GM19438 (cell line): ENCODE results near the gene PGA4.
"Not testable (repeated sequence)": the region's sequence is repeated elsewhere in the genome, so short reads cannot be mapped to it uniquely, and the experiment has no call there.

Experiments used
- ATAC-seq: cut with Tn5 transposase; IDR thresholded peaks from one replicate; pipeline ENCODE4 v1.9.1; 2021; ENCODE audit warnings: low read depth; ENCODE audit not compliant: unreplicated experiment

PGA4 gene

DNA sequence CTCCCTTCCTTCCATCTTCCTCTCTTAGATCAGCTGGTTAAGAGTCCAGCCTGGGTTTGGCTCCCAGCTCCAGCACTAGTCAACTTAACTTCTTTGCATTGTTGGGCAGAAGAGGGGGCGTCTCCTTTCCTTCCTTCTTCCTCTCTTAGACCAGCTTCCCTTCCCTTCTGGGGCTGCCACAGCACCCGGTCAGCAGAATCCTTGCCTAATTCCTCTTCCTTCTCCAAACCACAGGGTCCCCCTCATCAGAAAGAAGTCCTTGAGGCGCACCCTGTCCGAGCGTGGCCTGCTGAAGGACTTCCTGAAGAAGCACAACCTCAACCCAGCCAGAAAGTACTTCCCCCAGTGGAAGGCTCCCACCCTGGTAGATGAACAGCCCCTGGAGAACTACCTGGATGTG, 18.3 kb upstream of the PGA4 start:
- not testable (repeated sequence) for ATAC-seq

- ATAC-seq = not testable (repeated sequence)
Measured at GRCh38 chr11:61204502-61205059, 17.6 kb upstream of the PGA4 start.

DNA sequence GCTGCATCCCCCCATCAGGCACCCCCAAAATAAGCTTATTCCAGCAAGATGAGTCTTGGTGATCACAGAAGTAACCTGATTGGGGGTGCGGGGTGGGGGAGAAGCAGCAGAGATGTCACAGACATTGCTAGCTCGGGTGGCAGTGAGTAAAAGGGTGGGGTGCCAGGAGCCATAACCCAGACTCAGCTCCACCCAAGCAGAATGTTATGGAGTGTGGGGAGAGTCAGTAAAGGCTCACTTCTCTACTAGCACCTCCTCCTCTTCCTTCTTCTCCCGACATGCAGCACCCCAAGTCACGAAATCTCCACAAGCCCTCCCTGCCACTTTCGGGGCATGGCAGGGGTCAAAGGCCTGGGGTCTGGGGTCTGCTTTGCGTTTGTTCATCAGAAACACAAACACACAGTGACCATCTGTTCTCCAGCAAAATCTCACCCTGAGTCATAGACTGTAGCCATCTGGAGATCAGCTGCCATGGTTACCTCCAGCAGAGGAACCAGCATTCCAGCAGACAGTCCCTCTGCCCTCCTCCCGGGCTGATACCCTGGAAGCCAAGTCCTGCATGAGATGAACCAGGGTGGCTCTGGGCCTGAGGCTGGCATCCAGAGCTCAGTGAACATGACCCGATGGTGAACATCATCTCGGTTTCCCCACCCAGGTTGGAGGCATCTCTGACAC, 14.4 kb upstream of the PGA4 start:
- not testable (repeated sequence) for ATAC-seq

- not testable (repeated sequence) for ATAC-seq
Measured at GRCh38 chr11:61210629-61211028, 11.5 kb upstream of the PGA4 start.

- ATAC-seq = not testable (repeated sequence)
Measured at GRCh38 chr11:61211327-61211952, 10.7 kb upstream of the PGA4 start.

DNA sequence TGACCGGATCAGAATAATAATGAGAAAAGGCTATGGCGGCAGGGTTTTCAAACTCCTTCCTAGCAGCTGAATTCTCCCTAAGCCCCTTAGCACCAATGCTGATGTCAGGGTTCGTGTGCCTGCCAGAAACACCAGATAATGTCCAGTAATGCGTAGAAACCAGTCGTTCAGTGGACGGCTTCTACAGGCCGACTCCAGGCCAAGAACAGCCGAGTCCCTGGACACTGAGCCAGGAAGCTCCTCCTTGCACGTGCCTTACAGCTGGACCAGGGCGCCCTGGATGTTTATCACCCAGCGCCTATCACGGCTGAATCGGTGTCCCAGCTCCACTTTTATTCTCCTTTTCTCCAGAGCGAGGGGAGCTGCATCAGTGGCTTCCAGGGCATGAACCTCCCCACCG, 9.9 kb upstream of the PGA4 start:
- not testable (repeated sequence) for ATAC-seq

DNA sequence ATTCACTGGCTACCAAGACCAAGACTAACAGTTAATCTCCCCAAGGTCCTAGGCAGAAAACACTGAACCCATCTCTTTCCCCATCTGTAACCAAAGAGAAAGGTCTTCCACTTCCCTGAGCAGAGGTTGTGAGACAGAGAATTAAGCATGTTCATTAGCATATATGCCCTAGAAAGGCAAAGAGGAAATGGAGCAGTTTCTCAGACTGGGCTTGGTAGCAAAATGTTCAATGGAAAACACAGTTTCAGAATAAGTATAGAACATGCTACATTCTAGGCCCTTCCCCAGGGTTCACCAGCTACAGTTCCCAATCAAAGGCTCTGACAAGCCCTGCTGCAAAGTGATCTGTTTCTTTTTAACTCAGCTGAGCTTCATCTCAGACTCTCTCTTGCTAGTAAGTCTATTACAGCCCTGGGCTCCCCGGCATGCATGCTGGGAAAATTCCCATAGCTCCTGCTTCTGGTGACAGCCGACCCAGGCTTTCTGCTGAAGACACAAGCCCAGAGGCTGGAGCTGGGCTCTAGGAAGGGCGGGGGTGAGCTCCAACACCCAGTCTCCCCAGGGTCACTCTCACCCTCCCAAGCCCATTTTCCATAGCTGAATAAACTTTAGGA, 8.3 kb upstream of the PGA4 start:
- not testable (repeated sequence) for ATAC-seq

DNA sequence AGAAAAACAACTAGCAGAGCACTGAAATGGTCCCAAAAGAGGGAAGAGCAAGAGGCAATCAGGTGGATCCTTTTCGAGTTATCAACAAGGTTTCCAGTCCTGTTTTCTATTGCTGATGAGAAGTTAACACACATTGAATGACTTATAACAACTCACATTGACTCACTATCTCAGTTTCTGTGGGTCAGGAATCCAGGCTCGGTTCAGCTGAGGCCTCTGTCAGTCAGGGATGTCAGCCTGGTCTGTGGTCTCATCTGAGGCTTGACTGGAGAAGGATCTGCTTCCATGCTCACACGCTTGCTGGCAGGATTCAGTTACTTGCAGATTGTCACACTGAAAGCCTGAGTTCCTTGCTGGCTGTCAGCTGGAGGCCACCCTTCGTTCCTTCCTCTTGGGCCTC, 3.8 kb upstream of the PGA4 start:
- ATAC-seq = not testable (repeated sequence)

DNA sequence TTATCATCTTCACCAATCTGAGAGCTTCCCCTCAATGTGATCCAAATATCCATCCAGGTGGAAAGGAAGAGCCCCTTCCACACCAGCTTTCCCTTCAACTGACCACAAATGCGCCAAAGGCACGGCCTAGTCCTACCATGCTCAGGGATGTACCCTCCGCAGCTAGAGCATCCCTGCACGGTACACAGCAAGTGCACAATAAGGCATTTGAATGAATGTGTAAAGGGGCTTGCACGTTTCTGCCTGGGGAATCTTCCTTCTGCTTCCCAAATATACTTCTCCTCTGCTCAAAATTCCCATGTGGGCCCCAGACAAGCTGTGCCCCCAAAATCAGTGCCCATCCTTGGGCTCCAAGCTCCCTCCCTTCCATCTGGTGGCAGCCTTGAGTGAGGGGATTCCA, 3.1 kb upstream of the PGA4 start:
- not testable (repeated sequence) for ATAC-seq

DNA sequence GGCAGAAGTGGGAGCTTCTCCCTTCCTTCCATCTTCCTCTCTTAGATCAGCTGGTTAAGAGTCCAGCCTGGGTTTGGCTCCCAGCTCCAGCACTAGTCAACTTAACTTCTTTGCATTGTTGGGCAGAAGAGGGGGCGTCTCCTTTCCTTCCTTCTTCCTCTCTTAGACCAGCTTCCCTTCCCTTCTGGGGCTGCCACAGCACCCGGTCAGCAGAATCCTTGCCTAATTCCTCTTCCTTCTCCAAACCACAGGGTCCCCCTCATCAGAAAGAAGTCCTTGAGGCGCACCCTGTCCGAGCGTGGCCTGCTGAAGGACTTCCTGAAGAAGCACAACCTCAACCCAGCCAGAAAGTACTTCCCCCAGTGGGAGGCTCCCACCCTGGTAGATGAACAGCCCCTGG, 545 bp downstream of the PGA4 start:
- not testable (repeated sequence) for ATAC-seq

DNA sequence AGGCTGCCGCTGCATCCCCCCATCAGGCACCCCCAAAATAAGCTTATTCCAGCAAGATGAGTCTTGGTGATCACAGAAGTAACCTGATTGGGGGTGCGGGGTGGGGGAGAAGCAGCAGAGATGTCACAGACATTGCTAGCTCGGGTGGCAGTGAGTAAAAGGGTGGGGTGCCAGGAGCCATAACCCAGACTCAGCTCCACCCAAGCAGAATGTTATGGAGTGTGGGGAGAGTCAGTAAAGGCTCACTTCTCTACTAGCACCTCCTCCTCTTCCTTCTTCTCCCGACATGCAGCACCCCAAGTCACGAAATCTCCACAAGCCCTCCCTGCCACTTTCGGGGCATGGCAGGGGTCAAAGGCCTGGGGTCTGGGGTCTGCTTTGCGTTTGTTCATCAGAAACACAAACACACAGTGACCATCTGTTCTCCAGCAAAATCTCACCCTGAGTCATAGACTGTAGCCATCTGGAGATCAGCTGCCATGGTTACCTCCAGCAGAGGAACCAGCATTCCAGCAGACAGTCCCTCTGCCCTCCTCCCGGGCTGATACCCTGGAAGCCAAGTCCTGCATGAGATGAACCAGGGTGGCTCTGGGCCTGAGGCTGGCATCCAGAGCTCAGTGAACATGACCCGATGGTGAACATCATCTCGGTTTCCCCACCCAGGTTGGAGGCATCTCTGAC, 4.5 kb downstream of the PGA4 start:
- ATAC-seq = not testable (repeated sequence)

DNA sequence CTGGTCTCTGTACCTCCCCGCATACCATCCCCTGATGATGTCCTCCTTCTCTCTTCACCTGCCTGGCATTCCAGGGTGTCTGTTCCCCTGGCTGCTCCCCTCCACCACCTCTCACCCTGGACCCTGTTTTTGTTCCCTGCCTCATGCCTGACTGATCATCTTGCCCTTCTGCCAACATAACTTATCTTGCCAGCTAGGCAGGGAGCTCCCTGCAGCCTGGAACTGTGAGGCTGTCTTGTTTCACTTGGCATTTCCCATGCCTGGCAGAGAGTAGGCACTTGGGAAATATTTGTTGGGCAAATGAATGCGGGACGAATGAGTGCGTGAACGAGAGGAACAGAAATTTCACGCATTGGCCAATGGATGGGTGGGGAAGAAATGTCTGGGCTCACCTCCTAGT, 7.3 kb downstream of the PGA4 start:
- not testable (repeated sequence) for ATAC-seq

DNA sequence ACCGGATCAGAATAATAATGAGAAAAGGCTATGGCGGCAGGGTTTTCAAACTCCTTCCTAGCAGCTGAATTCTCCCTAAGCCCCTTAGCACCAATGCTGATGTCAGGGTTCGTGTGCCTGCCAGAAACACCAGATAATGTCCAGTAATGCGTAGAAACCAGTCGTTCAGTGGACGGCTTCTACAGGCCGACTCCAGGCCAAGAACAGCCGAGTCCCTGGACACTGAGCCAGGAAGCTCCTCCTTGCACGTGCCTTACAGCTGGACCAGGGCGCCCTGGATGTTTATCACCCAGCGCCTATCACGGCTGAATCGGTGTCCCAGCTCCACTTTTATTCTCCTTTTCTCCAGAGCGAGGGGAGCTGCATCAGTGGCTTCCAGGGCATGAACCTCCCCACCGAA, 8.9 kb downstream of the PGA4 start:
- ATAC-seq = not testable (repeated sequence)

GRCh38 chr11:61231585-61231984, 9.4 kb downstream of the PGA4 start:
- ATAC-seq = not testable (repeated sequence)

DNA sequence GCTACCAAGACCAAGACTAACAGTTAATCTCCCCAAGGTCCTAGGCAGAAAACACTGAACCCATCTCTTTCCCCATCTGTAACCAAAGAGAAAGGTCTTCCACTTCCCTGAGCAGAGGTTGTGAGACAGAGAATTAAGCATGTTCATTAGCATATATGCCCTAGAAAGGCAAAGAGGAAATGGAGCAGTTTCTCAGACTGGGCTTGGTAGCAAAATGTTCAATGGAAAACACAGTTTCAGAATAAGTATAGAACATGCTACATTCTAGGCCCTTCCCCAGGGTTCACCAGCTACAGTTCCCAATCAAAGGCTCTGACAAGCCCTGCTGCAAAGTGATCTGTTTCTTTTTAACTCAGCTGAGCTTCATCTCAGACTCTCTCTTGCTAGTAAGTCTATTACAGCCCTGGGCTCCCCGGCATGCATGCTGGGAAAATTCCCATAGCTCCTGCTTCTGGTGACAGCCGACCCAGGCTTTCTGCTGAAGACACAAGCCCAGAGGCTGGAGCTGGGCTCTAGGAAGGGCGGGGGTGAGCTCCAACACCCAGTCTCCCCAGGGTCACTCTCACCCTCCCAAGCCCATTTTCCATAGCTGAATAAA, 10.5 kb downstream of the PGA4 start:
- not testable (repeated sequence) for ATAC-seq

- ATAC-seq = not testable (repeated sequence)
Measured at GRCh38 chr11:61237130-61237529, 15.0 kb downstream of the PGA4 start.

- ATAC-seq = not testable (repeated sequence)
Measured at GRCh38 chr11:61240288-61240687, 18.1 kb downstream of the PGA4 start.

- ATAC-seq = not testable (repeated sequence)
Measured at GRCh38 chr11:61240875-61241274, 18.7 kb downstream of the PGA4 start, which contains the start of gene PGA5. PGA5 (plus strand) TSS chr11:61241175; CDS start chr11:61241227, 52 bp downstream.

DNA sequence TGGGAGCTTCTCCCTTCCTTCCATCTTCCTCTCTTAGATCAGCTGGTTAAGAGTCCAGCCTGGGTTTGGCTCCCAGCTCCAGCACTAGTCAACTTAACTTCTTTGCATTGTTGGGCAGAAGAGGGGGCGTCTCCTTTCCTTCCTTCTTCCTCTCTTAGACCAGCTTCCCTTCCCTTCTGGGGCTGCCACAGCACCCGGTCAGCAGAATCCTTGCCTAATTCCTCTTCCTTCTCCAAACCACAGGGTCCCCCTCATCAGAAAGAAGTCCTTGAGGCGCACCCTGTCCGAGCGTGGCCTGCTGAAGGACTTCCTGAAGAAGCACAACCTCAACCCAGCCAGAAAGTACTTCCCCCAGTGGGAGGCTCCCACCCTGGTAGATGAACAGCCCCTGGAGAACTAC, 19.4 kb downstream of the PGA4 start:
- ATAC-seq = not testable (repeated sequence)

- not testable (repeated sequence) for ATAC-seq
Measured at GRCh38 chr11:61245284-61245964, 23.3 kb downstream of the PGA4 start.
